HG03196 (cell line): ENCODE data around the gene KIRREL3.

ENCODE experiments used
- ATAC-seq: cut with Tn5 transposase; IDR thresholded peaks from one replicate; pipeline ENCODE4 v1.9.1; 2021; ENCODE audit not compliant: unreplicated experiment

The KIRREL3 gene

DNA sequence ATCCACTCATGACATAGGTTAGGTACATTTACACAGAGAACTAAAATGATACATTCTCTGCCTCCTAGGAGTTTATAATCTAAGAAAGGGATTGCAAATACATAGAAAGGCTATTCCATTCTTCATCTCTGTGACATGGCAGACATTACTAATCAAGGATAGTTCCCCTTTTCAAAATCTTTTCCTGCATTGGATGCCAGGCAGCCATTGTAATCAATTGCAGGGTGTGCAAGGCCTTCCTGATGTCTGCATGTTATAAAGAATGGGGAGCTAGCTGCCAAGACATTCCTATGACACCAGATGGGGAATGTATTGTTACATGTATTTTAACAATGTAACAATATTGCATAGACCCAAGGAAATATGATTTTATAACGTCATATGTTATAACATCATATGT is 82.0 kb downstream of the KIRREL3 start:
- ATAC-seq: no peak

DNA sequence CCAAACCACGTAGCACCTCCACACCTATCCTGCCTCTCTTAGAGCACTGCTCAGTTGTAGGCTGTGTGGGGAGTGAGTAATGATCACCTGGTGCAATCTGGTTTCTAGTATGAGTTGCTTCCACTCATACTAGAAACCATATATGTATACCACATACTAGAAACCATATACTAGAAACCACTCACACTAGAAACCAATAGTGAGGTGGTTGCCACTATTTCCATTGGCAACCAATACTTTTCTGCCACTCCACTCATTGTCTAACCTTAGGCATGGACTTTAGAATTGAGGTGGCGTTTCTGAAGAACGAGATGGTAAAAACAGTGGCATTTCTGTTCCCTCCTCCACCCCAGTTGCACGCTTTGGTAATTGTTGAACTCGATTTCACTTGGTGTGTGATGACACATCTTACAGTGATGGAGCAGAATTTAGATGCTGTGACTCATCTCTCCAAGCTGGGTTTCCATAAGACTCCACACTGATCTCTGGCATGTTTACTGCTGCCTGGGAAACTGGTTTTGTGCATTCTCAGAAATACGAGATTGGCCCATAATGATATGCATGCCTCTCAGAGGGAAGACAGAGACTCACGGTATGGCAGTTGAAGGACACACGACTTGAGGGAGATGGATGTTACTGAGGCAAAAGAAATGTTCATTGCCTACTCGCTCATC is 82.9 kb downstream of the KIRREL3 start:
- ATAC-seq: peak; percentile 95

DNA sequence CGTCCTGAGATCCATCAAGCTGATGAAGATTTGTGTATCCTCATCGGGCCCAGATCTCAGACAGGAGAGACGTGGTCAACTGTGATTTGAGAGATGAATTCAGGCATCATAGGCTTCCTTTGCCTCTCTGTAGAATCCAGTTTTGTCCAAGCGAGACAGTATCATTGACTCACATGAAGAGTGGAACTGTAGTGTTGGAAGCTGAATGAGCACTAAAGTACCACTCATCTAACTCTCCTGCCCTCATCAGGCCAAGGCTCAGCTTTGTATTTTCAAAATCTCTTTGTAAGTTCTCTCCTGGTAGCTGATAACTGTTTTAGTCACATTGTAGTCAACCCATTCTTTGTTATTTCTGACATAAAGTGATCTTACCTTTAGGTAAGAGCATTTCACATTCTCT is 85.1 kb downstream of the KIRREL3 start:
- ATAC-seq: no peak

DNA sequence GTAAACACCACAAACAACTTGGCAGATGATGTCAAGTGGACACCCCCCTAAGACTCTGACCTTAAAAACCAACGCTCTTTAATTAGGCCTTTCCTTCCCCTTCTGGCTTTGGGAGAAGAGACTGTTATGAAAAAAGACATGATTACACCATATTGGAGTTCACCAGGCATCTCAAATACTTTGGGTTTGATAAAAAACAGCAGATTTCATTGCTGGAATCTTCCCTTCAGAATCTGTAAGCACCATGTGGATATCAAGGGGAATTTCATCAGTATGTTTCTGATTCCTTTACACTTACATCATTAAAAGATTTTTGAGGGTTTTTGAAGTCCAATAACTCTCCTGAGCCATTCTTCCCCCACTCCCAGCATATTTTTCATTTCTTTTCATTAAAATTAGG is 85.6 kb downstream of the KIRREL3 start:
- ATAC-seq: no peak

DNA sequence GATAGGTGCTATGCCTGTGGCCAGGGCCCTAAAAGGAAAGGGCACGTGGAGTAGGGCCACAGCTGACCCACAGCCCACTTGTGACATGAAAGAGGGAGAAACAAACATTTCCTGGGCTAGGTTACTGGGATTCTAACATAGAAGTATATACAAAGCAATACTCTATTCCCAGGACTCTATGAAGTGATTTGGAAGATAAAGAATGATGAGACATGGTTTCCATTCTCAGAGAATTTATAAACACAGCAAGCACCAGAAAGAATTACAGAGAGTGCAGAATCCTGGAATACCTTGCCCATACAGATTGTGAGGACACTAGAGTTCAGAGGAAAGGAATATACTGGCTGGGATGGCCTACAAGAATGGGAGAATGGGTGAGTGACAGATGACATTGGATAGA is 86.4 kb downstream of the KIRREL3 start:
- ATAC-seq: no peak

DNA sequence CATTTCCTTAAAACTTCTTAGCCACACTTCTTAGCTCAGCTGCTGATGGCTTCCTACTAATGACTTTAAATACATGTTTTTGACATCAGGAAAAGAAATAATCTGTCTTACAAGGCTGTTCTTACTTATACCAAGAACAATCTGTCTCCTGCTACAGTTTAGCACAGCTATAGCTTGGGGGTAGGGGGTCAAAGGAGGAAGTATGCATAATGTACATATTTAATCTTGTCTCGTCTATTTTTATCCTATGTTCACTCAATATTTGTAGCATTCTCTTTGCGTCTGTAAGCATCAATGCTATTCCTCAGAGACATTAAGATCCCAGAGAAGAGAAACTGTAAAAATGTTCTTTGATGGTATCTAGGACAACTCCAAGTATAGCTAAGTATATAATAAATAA is 96.0 kb downstream of the KIRREL3 start:
- ATAC-seq: no peak

DNA sequence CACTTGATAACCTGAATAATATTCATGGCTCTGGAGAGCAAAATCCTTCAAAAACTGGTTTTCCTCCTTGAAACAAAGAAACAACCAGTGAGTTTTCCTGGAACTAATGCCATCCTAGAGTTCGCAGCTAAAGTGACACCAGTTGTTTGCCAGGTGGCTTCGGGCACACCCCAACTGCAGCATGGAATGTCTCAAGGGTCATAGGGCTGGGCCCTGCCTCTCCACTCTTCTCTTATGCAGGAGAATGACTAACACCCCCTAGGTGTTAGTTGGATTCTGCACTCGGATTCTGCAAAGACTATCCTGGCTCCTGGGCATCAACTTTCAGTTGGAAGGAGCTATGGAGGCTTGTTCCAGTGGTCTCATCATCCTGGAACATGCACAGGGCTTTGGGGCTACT is 98.8 kb downstream of the KIRREL3 start:
- ATAC-seq: no peak

DNA sequence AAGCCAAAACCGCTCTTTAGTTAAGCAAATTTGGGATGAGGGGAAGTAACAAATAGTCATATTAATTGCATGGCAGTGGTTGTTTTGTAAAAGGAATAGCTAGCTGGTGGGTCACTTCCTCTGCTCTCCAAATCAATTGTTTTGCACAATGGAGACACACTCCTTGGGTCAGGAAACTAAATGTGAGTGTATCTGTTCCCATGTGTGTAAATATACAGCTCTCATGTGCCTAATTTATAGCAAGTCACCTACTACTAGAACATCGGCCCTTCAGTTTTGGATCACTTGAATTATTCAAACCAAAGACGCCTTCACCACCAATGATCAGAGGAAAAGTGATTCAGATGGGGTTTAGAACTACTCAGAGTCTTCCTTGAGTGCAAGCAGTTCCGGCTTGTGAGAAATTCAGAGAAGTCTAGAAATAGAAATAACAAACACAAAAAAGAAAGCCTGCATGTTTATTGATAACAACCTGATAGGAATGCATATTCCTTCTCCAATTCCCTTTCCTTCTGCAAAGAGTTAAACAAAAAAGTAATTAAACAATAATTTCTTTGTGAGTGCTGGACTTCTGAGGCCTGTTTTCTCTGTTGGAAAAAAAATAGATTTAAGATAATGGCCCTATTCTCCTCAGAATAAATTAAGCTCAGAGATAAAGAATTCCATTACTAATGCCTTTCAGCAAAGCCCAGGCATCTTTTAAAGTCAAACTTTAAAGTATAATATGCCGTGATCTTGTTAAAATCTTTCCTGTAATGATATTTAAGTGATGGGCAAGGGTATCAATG is 100.4 kb downstream of the KIRREL3 start:
- ATAC-seq: no peak

DNA sequence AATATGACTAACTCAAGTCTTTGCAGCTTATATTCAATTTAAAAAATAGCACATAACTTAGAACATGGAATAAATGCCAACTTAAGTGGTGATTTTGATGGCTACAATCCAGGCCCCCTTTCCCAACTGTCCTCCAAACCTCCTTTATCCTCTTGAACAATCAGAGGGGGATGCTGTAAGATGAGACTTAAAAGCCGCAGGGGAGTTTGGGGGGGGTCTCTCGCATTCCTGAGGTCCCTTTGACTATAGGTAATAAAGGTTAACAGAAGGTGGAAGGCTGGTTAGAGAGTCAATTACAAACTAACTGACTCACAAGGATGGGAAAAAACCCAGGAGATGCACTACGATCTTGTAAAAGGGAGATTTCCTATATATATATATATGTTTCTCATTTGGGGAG is 101.8 kb downstream of the KIRREL3 start:
- no peak for ATAC-seq

DNA sequence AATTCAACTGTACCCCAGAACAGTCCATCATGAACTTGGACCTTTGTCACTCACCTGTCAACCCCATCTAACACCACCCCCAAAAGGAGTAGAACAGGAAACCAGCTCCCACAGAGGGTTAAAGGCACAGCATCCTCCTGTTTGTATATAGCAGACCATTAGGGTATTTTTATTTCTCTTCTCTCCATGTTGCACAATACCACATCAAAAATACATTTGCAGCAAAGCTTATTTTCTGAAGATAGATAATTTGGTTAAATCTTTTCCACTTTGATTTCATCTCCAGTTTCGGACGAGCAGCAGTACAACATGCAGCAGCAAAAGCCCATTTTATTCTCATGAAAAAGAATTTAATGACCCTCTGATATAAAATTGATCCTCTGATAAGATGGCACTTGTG is 103.1 kb downstream of the KIRREL3 start:
- ATAC-seq: no peak

DNA sequence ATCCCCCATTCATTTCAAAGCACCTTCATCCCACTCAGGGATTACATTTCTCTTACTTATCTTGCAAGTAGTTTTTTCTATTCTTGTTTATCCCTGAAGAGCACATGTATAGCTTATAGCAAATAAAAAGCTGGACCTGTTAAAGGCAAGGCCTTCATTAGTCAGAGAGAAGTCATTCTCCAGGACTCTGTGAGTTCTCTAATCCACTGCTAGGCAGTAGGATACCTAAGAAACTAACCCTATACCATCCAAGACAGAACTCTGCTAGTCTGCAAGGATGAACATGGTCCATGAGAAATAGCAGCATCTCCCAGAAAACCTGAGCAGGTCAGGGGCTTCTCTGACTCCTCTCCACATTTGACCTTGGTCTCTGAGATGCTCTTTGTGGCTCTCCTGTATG is 104.5 kb downstream of the KIRREL3 start:
- ATAC-seq: no peak

DNA sequence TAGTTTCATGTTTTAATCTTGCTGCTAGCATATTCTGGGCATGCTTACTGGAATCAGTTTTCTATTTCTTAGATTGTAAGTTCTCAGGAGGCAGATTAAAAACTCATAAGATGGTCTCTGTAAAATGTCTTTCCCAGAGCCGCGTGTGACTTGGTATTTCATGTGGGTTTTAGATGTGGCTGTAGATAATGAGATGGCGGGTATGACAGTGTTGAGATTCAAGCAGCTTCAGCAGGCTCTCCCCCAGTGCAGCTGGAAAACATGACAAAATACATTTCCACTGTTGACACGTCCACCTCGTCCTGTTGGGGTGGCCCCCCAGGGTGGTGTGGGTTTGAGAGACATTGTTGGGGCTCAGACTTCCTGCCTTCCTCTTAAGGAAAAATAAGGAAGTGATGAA is 106.8 kb downstream of the KIRREL3 start:
- ATAC-seq: no peak

DNA sequence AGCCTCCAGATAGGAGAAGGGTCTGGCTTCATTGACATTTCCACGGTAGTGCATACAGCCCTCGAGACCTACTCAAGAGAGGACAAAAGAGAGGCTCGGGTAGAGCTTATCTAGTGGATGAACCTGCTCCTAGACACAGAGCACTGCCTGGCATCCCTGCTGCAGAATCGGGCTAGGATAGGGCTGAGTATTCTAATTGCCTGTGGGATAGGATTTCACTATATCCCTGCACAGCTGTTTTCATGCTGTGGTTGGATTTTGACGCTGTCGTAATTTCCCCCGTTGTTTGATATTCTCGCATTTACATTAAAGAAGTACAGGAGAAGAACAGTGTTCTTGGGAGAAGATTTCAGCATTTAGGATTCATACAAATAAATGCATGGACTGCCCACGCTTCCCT is 107.8 kb downstream of the KIRREL3 start:
- no peak for ATAC-seq

DNA sequence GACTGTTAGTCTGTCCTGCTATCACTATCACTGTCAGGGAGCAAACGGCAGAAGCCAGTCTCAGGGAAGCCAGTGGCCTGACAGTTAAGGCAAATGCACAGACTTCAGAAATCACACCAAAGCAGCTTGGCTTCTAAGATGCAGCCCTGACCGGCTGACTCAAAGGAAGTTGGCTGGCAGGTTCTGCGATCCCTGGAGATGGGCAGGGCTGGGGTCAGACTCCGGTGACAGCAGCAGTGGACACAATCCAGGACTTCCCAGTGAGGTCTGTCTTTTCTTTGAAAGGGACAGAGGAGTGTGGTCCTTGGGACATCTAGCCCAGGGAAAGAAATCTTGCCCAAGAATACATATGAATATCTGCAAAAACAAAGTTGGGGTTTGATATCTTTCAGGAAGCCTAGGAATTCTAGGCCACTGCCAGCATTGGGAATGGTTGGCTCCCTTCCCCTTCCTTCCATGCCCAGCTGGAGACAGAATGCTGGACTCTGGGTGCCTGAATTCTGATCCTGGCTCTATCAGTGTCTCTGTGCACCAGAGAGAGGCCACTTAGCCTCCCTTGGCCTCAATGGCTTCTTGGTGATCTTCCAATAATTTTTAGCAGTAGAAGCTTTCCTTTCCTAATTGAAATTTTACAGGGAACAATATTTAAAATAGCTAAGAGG is 108.9 kb downstream of the KIRREL3 start:
- ATAC-seq: no peak

DNA sequence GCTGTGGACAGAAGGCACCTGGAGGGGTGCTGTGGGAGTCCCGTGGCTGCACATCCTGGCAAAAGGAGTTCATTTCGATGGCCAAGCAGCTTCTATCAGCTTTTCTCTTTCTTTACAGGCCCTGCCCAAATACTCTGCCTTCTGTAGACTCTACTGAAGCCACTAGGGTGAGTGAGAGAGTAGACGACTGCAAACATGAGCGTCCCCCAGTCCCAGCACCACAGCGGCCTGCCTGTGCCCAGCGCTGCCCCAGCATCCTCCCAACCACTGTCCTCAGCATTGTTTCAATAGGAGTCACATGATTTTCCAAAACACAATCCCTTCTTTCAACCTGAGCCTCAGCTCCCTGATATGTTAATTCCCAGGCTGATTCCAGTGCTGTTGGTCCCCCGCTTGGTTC is 110.0 kb downstream of the KIRREL3 start:
- no peak for ATAC-seq

DNA sequence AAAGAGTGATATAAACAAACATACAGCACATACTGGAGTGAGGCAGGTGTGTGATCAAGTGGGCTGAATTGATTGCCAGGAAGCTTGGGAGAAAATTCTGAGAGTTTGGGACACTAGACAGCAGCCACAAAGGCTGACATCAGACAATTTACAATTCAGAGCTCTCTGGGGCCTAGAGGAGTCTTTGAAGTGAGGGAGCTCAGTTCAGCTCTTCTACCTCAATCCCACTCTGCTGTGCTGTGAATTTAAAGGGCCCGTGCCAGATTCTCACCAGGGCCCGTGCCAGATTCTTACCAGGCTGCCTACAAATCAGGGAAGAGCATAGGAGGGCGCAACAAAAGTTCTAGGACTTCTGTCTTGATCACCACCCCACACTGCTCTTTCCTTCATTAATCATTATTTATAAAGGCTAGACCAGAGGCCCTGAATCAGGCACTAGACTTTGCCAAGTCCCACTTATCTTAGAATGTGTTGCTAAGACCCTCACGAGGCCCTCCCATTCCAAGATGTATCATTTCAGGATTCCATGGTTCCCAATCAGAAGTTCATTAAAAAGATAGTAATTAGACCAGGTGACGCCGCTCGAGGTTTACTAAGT is 112.4 kb downstream of the KIRREL3 start:
- ATAC-seq: no peak

DNA sequence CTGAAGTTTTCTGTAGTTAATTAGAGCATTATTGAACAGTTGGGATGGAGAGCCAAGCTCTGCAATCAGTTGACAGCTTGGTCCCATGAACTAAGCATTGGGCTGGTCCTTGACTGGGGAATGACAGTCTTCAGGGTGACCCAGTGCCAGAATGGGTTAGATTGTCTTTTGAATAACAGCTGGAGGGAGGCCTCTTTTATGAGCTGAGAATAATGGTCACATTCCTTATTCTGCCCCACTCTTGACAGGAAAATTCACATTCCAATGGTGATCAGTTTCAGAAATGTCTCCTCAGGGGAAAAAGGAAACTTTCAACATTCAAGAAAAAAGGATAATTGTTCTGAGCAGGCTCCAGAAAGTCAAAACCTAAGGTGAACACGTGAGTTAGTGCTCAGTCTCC is 113.9 kb downstream of the KIRREL3 start:
- no peak for ATAC-seq

DNA sequence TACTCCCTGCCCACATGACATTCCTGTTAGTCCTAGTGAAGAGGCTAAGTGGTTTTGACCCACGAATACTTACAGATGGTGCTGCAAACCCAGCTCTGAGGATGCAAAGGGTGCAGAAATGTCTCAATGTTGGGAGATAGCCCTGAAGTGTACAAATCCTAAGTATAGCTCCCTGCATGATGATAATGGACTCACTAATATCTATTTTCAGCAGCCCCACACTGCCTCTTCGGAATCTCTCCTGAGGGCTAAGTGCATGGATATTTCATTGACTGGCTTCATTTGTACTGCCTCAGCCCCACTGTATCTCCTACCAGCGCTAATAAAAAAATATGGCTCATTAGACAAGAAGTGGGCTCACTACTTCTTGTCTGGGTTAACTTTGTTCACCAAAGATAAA is 114.5 kb downstream of the KIRREL3 start:
- ATAC-seq: no peak

DNA sequence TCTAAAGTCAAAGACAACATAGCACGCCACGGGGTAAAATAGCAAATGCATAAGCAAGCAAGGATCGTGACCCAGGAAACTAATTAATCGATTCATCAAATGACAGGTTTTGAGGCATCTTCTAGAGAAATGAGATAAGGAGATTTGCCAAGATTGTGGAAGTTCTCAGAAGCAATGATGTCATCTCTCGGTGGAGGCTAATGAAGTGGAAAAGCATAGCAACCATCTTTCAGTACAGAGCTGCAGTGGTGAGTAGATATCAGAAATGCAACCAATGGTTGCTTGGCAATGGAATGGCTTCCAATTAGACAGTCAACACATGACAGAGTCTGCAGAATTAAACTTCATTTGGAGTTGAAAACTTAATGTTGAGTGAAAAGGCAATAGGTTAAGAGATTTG is 116.0 kb downstream of the KIRREL3 start:
- no peak for ATAC-seq

DNA sequence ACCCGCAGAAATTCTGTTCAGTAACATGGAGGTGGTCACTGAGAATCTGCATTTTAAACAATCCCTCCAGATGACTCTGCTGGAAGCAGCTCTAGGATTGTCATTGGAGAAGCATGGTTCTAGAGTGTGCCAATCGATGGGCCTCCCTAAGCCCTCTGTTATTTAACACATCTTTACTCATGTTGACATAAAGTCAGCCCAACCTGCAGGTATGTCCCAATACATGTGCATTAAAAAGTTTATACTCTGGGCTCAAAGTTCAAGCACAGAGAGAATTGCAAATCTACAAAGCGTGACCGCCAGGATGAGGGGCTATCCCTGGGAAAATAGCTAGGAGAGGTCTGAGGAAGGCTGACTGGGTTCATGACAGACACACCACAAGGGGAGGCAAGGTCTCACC is 116.4 kb downstream of the KIRREL3 start:
- no peak for ATAC-seq

DNA sequence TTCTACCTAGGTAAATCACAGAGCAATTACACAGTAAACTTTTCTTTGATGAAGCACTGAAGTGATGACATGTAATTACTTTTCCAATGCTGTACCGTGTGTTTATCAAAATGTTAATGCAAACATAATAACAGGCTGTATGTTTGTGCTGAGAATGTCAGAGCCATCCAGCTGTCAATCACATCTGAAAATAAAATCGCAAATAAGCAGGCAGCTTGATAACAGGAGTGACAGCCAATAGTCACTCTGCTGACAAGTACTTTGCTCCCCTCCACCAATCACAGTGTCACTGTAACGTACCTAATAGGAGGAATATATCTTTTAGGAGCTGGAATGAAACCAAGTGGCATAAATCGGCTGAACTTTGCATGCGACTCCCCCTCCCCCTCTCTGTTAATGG is 119.7 kb downstream of the KIRREL3 start:
- ATAC-seq: no peak

DNA sequence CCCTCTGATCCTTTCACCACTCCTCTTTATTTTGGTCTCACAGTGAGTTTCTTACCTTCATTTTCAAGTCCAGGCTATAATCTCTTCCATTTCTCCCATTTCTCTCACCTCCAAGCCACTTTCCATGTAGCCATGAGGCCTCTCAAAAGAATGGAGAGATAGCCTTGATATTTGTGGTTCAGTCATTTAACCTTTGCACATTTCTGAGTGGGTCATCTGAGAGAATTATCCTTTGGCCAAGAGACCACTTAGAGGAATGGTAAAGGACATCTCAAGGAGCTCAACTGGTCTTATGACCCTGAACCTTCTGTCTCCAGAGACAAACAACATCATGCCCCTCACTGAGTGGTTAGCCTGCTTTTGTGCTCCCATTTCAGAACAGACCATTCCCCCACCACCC is 121.1 kb downstream of the KIRREL3 start:
- no peak for ATAC-seq
